HG02970 (cell line): Measurements from ENCODE around the gene CCR9.

ENCODE experiments used
- ATAC-seq: cut with Tn5 transposase; IDR thresholded peaks from one replicate; pipeline ENCODE4 v1.9.1; 2021; ENCODE audit warnings: mild to moderate bottlenecking, moderate library complexity, moderate number of reproducible peaks; ENCODE audit not compliant: unreplicated experiment, low FRiP score

CCR9 gene

DNA sequence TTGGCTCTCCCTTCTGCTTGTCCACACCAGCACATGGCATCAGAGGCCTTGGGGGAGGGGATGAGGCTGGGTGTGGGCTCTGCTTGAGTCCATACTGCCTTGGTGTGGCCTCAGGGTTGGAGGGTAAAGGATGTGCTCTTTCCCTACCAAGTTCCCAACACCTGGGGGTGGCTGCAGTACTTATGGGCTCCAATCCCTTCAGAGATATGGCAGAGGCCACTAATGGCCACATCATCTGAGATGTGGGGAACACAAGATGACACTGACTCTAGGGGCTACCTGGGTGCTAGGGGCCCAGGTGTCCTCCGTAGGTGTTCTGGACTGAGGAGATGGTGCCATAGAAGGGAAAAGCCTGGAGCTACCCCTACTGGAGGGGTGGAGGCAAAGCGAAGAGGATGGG is 63.8 kb downstream of the CCR9 start:
- no peak for ATAC-seq

DNA sequence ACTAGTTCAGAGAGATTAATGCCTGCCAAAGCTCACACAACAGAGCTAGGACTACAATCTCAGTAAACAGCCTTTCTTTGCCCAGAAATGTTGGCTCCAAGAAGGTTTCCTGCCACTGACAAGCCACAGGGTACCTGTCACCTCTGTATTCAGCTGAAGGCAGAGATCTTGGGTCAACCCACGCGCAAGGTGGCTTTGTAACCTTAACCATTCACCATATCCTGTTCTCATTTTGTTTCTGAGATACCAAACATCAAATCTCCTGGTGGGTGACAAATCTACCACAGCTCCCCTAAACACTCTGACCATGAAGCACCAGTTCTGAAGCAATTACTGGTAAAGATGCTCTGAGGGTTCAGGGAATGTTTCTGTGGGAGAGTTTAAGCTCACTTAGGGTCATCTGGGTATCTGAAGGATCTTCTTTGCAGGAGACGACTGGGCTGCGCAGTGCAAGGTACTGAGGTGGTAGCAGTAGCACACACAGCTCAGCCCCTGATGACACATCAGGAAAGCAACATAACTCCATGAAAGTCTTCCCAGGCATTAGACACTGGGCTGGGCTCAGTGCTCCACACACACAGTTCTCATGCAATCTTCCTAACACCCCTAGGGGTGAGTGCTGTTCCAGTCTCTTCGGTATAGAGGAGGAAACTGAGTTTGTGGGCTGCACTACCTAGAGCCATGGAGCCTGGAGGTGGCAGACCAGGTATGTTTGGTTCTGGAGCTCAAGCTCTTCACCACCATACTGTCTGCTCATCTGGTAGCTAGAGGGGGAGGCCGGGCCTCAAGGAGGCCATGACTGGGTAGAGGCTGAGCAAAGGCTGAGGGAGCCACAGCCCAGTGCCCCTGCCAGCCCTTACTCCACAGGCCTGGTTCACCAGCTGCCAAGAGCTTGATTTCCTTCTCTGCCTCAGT is 64.6 kb downstream of the CCR9 start:
- no peak for ATAC-seq

DNA sequence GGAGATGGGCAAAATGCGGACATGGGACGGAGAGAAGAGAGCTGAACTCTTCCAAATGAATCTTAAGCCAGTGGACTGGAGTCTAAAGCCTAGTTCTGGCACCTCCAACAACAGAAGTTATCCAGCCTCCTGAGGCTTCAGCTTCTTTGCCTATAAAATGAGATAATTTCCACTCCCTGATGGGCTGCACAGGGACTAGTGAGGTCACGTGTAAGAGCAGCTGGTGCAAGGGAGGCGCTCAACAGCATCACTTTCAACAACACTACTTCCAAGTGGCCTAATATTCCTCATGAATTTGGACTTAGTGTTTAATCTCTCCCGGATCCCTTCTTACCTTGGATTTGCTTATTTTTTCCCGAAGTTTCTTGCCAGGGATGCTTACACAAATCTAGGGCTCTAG is 65.6 kb downstream of the CCR9 start:
- no peak for ATAC-seq

DNA sequence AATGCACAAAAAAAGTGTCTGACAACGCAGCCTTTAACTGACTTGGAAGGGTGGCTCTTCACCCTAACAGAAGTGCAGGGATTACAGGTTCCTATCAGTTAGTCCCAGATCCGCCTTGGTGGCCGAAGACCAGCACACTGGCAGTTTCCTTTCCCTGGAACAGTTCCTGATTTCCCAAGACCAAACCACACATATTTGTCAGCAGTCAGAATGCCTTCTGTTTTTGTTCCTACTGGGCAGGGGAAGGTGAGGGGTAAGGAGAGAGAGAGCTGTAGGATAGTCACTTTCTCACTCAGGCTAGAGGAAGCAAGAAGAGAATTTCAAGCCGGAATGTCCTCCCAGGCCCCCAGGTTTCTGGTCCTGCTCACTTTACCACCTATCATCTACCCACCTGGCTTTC is 66.1 kb downstream of the CCR9 start:
- no peak for ATAC-seq
